HepG2 (cell line): Measurements from ENCODE around the gene CDCP2. TPM values are rescaled to one million over a fixed set of nuclear protein-coding genes. Genes with fewer than 3 reads are reported as not detected.

Source experiments
- ATAC-seq: fragments of 200-7000 bp; cut with Tn5 transposase; 3 replicates; pipeline ENCODE4 v1.9.1; 2020; ENCODE audit warnings: mild to moderate bottlenecking, moderate library complexity
- BruUV-seq: library from RNA; stranded (reverse); fragments of 400-500 nt; replicated peaks from 2 replicates; lab custom pipeline; 2021; lab: Mats Ljungman, UMichigan
- CTCF ChIA-PET: fragments of 300-600 bp; formaldehyde crosslinking; extraction: SDS; loops from one replicate; lab custom pipeline; 2021; ENCODE audit warnings: low total read pairs, inconsistent platforms, low intra/inter-chr PET ratio; lab: Yijun Ruan, JAX
- POLR2A ChIA-PET: fragments of 350-600 bp; sonication (Branson Sonifier 250); formaldehyde crosslinking; loops from one replicate; lab custom pipeline; 2020; ENCODE audit warnings: antibody characterized with exemption, inconsistent platforms; lab: Yijun Ruan, JAX
- DNase-seq: peaks from one replicate; pipeline ENCODE4 v3.0.0-alpha.2; 2015; ENCODE audit warnings: low spot score
- FAIRE-seq: peaks from 3 replicates; lab custom pipeline; 2011; peaks lifted over from hg19 to GRCh38; lab: Jason Lieb, UNC
- H2AFZ ChIP-seq: one replicate; pipeline ENCODE4 v1.6.1; 2011; ENCODE audit warnings: low read length, inconsistent platforms
- H3K27ac ChIP-seq: fragments of 300-600 bp; 3 replicates; pipeline ENCODE4 v1.8.0; 2011; ENCODE audit warnings: mixed run types, mild to moderate bottlenecking, mixed read lengths, low read length, inconsistent platforms; ENCODE audit not compliant: insufficient read depth; ENCODE audit errors: extremely low read length
- H3K27me3 ChIP-seq, 2 experiments: fragments of 200-600 bp in 1 of 2; 2 replicates in 1 of 2; 3 replicates in 1 of 2; pipeline versions ENCODE4 v1.6.0 to v1.8.0; 2011; ENCODE audit warnings: low read length in 2 of 2, mild to moderate bottlenecking in 2 of 2, moderate library complexity in 2 of 2, inconsistent platforms in 1 of 2; ENCODE audit not compliant: insufficient read depth in 2 of 2, control insufficient read depth in 1 of 2
- H3K36me3 ChIP-seq, 2 experiments: fragments of 200-600 bp in 1 of 2; replicated peaks in 1 of 2; 2 replicates in 1 of 2; 3 replicates in 1 of 2; pipeline versions ENCODE4 v1.5.1 to v1.8.0; 2011; ENCODE audit warnings: low read length in 2 of 2, inconsistent platforms in 1 of 2; ENCODE audit not compliant: insufficient read depth in 2 of 2, control insufficient read depth in 1 of 2
- H3K4me1 ChIP-seq: 2 replicates; pipeline ENCODE4 v1.5.1; 2012; ENCODE audit warnings: low read length, inconsistent platforms; ENCODE audit not compliant: insufficient read depth
- H3K4me2 ChIP-seq: 2 replicates; pipeline ENCODE4 v1.6.0; 2011; ENCODE audit warnings: low read depth, low read length, inconsistent platforms
- H3K4me3 ChIP-seq, 3 experiments: fragments of 200-600 bp in 1 of 3; sonication (generic), shearing (Covaris generic) in 1 of 3; replicated peaks in 1 of 3; 2 replicates each; pipeline ENCODE4 v1.5.1; 2011 to 2016; ENCODE audit warnings: low read length in 3 of 3, inconsistent platforms in 2 of 3, low read depth in 2 of 3, mild to moderate bottlenecking in 2 of 3, control low read depth in 1 of 3, mixed read lengths in 1 of 3; ENCODE audit not compliant: insufficient read depth in 1 of 3
- H3K79me2 ChIP-seq: one replicate; pipeline ENCODE4 v1.6.1; 2011; ENCODE audit warnings: low read length, inconsistent platforms; ENCODE audit not compliant: insufficient read depth
- H3K9ac ChIP-seq: 2 replicates; pipeline ENCODE4 v1.6.0; 2011; ENCODE audit warnings: mild to moderate bottlenecking, low read depth, low read length, inconsistent platforms; ENCODE audit not compliant: insufficient read depth
- H3K9me3 ChIP-seq: 2 replicates; pipeline ENCODE4 v1.5.1; 2012; ENCODE audit warnings: mild to moderate bottlenecking, low read length
- H4K20me1 ChIP-seq: 2 replicates; pipeline ENCODE4 v1.6.0; 2011; ENCODE audit warnings: inconsistent platforms, mild to moderate bottlenecking, low read length, moderate library complexity; ENCODE audit not compliant: insufficient read depth
- BCL6 ChIP-seq: IDR thresholded peaks from 2 replicates; pipeline ENCODE4 v1.6.1; 2016; ENCODE audit warnings: missing genetic modification reagents, missing compliant biosample characterization
- GATA4 ChIP-seq: sonication (generic); IDR thresholded peaks from 2 replicates; pipeline ENCODE4 v1.6.1; 2016; ENCODE audit warnings: antibody characterized with exemption, low read depth, borderline replicate concordance
- ZNF205 ChIP-seq: IDR thresholded peaks from 2 replicates; pipeline ENCODE4 v1.6.1; 2018; ENCODE audit warnings: missing biosample characterization, missing genetic modification reagents
- ZNF878 ChIP-seq: sonication (generic); formaldehyde crosslinking; IDR thresholded peaks from 2 replicates; pipeline ENCODE4 v1.8.1; 2023; ENCODE audit warnings: mild to moderate bottlenecking, missing genetic modification reagents, moderate library complexity
- WGBS: methylation state at CpG from one replicate; pipeline ENCODE4 v1.1.6; 2017; ENCODE audit warnings: low lambda C conversion rate; 5-methylcytosine and 5-hydroxymethylcytosine counted together
- in situ Hi-C: cut with HindIII; loops from 2 replicates; pipeline ENCODE4 v1.10.0; 2017; ENCODE audit warnings: low pct_unique_long_range_greater_than_20kb; ENCODE audit not compliant: extremely low pct_ligation_motif_present
- intact Hi-C: fragments of 100-400 bp; cut with micrococcal nuclease; formaldehyde crosslinking; loops from one replicate; pipeline ENCODE4 v1.10.0; 2022; ENCODE audit not compliant: unreplicated experiment
- polyA plus RNA-seq, 8 experiments: library from polyadenylated mRNA; depleted of rRNA in 3 of 8; stranded (reverse) in 7 of 8; unstranded in 1 of 8; fragments of >200 nt; fragmentation: Illumina TruSeq in 4 of 8; extraction: Trizol in 4 of 8; gene quantifications; 2 replicates each; pipeline versions ENCODE4 v1.2.1 to v1.2.3, GENCODE V29; 2011 to 2016; ENCODE audit warnings: low read depth in 4 of 8, missing spikeins in 1 of 8, mixed read lengths in 1 of 8; ENCODE audit not compliant: insufficient read depth in 1 of 8
- total RNA-seq, 5 experiments: library from RNA; depleted of rRNA; stranded (reverse); fragments of >200 nt; fragmentation: Illumina TruSeq; extraction: Trizol; gene quantifications; 2 replicates each; pipeline ENCODE4 v1.2.3, GENCODE V29; 2016; ENCODE audit warnings: low read depth in 1 of 5
- TF ChIP-seq, protein P1 (sequence below): sonication (generic); formaldehyde crosslinking; IDR thresholded peaks from 2 replicates; pipeline ENCODE4 v1.8.0; 2022; ENCODE audit warnings: mild to moderate bottlenecking, missing genetic modification reagents, borderline replicate concordance
- TF ChIP-seq, protein P2 (sequence below): IDR thresholded peaks from 2 replicates; pipeline ENCODE4 v1.4.0; 2020; ENCODE audit warnings: mild to moderate bottlenecking, missing genetic modification reagents
- TF ChIP-seq, protein P3 (sequence below): sonication (generic); formaldehyde crosslinking; IDR thresholded peaks from 2 replicates; pipeline ENCODE4 v1.5.1; 2020; ENCODE audit warnings: mild to moderate bottlenecking, moderate library complexity, missing genetic modification reagents
- TF ChIP-seq, protein P4 (sequence below): sonication (generic); formaldehyde crosslinking; IDR thresholded peaks from 2 replicates; pipeline ENCODE4 v1.4.0; 2020; ENCODE audit warnings: missing genetic modification reagents, mild to moderate bottlenecking, borderline replicate concordance
- TF ChIP-seq, protein P5 (sequence below): sonication (generic); formaldehyde crosslinking; IDR thresholded peaks from 2 replicates; pipeline ENCODE4 v1.8.0; 2022; ENCODE audit warnings: missing genetic modification reagents, mild to moderate bottlenecking, moderate library complexity, borderline replicate concordance

CDCP2 gene
- total and polyA plus RNA-seq, 2 of the 13 experiments (the other 11 are each of a cell fraction or from before 2014, with no cell fraction given): not detected

DNA sequence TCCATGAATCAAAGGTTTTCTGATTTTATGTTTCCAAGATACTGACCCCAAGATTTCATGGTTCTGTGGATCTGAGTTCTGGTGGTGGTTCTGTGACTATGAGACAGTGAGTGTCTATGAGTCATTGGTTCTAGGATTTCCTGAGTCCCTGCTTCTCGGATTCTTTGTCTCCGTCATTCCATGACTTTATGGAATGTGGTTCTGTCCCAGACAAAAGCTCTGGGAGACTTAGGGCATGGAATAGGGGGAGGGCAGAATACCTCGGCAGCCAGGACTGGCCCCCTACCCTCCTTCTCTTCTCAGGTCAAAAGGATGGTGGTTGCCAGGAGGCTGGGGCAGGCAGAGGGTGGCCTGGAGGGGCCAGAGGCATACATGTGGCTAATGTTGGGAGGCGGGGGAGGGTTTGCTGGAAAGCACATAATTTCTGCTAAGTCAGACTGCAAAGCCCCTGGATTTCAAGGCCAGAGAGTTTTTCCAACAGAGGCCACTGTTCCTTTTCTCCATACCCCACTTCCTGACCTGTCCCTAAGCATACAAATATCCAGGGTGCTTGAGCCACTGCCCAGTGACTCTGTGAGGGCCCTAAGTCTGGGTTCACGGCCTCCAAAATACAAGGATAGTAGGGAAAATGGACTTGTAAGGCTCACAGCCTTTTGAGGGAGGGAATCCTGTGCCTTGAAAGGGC is 17.2 kb downstream of the CDCP2 start:
- peaks cover 0 to 10% of the 10 kb centered on the region in 2 experiments; a peak in 2 of 5 replicates for H3K27me3 ChIP-seq
- ATAC-seq: peak; percentile 67
- BruUV-seq: no TSS peak
- WGBS: 3% methylated on average over 4 of the region's 5 CpGs
- no peak overlapping the region for H3K27ac ChIP-seq
- no peak overlapping the region for H3K9ac ChIP-seq
- H2AFZ ChIP-seq: peak overlapping the region; percentile 7
- no peaks in the 10 kb centered on the region for H4K20me1 ChIP-seq
- intact Hi-C loops: no loop called here
- no peaks in the 10 kb centered on the region for H3K36me3 ChIP-seq
- H3K4me2 ChIP-seq: peak overlapping the region; percentile 57
- no peak for FAIRE-seq
- ChIA-PET POLR2A (interaction anchor here (1.5 kb wide), 1 partner anchor 14 kb away, joined by 5 read pairs; no protein-coding TSS in a partner anchor), CTCF (no interaction called here)
- H3K4me1 ChIP-seq: peaks cover 27% of the 10 kb centered on the region
- in situ Hi-C loops: no loop called here
- H3K4me3 ChIP-seq: peak overlapping the region in 1 of 3 experiments; percentile 45; a peak in 1 of 6 replicates
- H3K79me2 ChIP-seq: no peaks in the 10 kb centered on the region
- H3K9me3 ChIP-seq: no peaks in the 10 kb centered on the region
- peak; percentile 38 for DNase-seq
- TF ChIP-seq, protein P1, sequence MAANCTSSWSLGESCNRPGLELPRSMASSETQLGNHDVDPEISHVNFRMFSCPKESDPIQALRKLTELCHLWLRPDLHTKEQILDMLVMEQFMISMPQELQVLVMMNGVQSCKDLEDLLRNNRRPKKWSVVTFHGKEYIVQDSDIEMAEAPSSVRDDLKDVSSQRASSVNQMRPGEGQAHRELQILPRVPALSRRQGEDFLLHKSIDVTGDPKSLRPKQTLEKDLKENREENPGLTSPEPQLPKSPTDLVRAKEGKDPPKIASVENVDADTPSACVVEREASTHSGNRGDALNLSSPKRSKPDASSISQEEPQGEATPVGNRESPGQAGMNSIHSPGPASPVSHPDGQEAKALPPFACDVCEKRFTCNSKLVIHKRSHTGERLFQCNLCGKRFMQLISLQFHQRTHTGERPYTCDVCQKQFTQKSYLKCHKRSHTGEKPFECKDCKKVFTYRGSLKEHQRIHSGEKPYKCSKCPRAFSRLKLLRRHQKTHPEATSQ (CRISPR knock-in tag): no peak
- TF ChIP-seq, protein P2, sequence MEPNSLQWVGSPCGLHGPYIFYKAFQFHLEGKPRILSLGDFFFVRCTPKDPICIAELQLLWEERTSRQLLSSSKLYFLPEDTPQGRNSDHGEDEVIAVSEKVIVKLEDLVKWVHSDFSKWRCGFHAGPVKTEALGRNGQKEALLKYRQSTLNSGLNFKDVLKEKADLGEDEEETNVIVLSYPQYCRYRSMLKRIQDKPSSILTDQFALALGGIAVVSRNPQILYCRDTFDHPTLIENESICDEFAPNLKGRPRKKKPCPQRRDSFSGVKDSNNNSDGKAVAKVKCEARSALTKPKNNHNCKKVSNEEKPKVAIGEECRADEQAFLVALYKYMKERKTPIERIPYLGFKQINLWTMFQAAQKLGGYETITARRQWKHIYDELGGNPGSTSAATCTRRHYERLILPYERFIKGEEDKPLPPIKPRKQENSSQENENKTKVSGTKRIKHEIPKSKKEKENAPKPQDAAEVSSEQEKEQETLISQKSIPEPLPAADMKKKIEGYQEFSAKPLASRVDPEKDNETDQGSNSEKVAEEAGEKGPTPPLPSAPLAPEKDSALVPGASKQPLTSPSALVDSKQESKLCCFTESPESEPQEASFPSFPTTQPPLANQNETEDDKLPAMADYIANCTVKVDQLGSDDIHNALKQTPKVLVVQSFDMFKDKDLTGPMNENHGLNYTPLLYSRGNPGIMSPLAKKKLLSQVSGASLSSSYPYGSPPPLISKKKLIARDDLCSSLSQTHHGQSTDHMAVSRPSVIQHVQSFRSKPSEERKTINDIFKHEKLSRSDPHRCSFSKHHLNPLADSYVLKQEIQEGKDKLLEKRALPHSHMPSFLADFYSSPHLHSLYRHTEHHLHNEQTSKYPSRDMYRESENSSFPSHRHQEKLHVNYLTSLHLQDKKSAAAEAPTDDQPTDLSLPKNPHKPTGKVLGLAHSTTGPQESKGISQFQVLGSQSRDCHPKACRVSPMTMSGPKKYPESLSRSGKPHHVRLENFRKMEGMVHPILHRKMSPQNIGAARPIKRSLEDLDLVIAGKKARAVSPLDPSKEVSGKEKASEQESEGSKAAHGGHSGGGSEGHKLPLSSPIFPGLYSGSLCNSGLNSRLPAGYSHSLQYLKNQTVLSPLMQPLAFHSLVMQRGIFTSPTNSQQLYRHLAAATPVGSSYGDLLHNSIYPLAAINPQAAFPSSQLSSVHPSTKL (CRISPR knock-in tag): peak; percentile 57; the same call in 1 of the 2 replicates
- TF ChIP-seq GATA4 (no peak), ZNF205 (CRISPR knock-in tag) (no peak), BCL6 (CRISPR knock-in tag) (peak; percentile 75), ZNF878 (CRISPR knock-in tag) (no peak)
- TF ChIP-seq, protein P3, sequence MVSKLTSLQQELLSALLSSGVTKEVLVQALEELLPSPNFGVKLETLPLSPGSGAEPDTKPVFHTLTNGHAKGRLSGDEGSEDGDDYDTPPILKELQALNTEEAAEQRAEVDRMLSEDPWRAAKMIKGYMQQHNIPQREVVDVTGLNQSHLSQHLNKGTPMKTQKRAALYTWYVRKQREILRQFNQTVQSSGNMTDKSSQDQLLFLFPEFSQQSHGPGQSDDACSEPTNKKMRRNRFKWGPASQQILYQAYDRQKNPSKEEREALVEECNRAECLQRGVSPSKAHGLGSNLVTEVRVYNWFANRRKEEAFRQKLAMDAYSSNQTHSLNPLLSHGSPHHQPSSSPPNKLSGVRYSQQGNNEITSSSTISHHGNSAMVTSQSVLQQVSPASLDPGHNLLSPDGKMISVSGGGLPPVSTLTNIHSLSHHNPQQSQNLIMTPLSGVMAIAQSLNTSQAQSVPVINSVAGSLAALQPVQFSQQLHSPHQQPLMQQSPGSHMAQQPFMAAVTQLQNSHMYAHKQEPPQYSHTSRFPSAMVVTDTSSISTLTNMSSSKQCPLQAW (CRISPR knock-in tag): peak; percentile 53; the same call in 1 of the 2 replicates
- TF ChIP-seq, protein P4, sequence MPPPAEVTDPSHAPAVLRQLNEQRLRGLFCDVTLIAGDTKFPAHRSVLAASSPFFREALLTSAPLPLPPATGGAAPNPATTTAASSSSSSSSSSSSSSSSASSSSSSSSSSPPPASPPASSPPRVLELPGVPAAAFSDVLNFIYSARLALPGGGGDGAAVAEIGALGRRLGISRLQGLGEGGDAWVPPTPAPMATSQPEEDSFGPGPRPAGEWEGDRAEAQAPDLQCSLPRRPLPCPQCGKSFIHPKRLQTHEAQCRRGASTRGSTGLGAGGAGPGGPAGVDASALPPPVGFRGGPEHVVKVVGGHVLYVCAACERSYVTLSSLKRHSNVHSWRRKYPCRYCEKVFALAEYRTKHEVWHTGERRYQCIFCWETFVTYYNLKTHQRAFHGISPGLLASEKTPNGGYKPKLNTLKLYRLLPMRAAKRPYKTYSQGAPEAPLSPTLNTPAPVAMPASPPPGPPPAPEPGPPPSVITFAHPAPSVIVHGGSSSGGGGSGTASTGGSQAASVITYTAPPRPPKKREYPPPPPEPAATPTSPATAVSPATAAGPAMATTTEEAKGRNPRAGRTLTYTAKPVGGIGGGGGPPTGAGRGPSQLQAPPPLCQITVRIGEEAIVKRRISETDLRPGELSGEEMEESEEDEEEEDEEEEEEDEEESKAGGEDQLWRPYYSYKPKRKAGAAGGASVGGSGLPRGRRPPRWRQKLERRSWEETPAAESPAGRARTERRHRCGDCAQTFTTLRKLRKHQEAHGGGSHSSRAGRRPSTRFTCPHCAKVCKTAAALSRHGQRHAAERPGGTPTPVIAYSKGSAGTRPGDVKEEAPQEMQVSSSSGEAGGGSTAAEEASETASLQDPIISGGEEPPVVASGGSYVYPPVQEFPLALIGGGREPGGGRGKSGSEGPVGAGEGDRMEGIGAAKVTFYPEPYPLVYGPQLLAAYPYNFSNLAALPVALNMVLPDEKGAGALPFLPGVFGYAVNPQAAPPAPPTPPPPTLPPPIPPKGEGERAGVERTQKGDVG: no peak
- TF ChIP-seq, protein P5, sequence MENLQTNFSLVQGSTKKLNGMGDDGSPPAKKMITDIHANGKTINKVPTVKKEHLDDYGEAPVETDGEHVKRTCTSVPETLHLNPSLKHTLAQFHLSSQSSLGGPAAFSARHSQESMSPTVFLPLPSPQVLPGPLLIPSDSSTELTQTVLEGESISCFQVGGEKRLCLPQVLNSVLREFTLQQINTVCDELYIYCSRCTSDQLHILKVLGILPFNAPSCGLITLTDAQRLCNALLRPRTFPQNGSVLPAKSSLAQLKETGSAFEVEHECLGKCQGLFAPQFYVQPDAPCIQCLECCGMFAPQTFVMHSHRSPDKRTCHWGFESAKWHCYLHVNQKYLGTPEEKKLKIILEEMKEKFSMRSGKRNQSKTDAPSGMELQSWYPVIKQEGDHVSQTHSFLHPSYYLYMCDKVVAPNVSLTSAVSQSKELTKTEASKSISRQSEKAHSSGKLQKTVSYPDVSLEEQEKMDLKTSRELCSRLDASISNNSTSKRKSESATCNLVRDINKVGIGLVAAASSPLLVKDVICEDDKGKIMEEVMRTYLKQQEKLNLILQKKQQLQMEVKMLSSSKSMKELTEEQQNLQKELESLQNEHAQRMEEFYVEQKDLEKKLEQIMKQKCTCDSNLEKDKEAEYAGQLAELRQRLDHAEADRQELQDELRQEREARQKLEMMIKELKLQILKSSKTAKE (CRISPR knock-in tag): no peak
